Body of pancreas (tissue), 4 donors: Measurements from ENCODE around the gene MYRIP. TPM values are rescaled to one million over a fixed set of nuclear protein-coding genes. Genes with fewer than 3 reads are reported as not detected.

Experiments
- ATAC-seq: fragments of 150-250 bp; one replicate; pipeline ENCODE4 v1.9.1; 2016
- DNase-seq, 4 donors: peaks; one replicate each; pipeline ENCODE4 v3.0.0-alpha.2; 2019
- H3K27ac ChIP-seq, 4 donors: fragments of 200-600 bp; sonication (generic); 1 replicate in 3 of 4; 2 replicates in 1 of 4; pipeline versions ENCODE4 v1.5.1 to v1.6.1; 2016 to 2019; ENCODE audit warnings: mild to moderate bottlenecking in 1 of 4, mixed read lengths in 1 of 4, moderate library complexity in 1 of 4
- H3K27me3 ChIP-seq, 2 donors: fragments of 200-600 bp; sonication (generic); one replicate each; pipeline ENCODE4 v1.6.0; 2016; ENCODE audit warnings: mild to moderate bottlenecking in 1 of 2
- H3K36me3 ChIP-seq, 2 donors: fragments of 200-600 bp; sonication (generic); replicated peaks in 1 of 2; 2 replicates each; pipeline ENCODE4 v1.5.1; 2016; ENCODE audit warnings: low read depth in 2 of 2; ENCODE audit not compliant: insufficient read depth in 1 of 2
- H3K4me1 ChIP-seq: fragments of 200-600 bp; sonication (generic); one replicate; pipeline ENCODE4 v1.6.0; 2016
- H3K4me3 ChIP-seq, 2 donors: fragments of 200-600 bp; sonication (generic); 1 replicate in 1 of 2; 2 replicates in 1 of 2; pipeline ENCODE4 v1.5.1; 2016 to 2019
- H3K9me3 ChIP-seq, 3 donors: fragments of 200-600 bp; sonication (generic); 1 replicate in 2 of 3; 2 replicates in 1 of 3; pipeline ENCODE4 v1.5.1; 2016
- POLR2A ChIP-seq, 3 donors: fragments of 450-650 bp; IDR thresholded peaks; one replicate each; pipeline ENCODE4 v1.6.1; 2016; ENCODE audit warnings: antibody characterized with exemption in 3 of 3, mild to moderate bottlenecking in 2 of 3
- WGBS, 2 donors: methylation state at CpG; one replicate each; pipeline ENCODE4 v1.1.5; 2017; 5-methylcytosine and 5-hydroxymethylcytosine counted together
- intact Hi-C: fragments of 100-400 bp; cut with DNase I; formaldehyde crosslinking; loops from one replicate; pipeline ENCODE4 v1.15.1; 2023
- total RNA-seq, 2 donors: library from RNA; depleted of rRNA; stranded (reverse); fragments of >200 nt; gene quantifications; one replicate each; pipeline ENCODE4 v1.1.0, GENCODE V29; 2016
- TF ChIP-seq, protein P1 (sequence below), 7 experiments: fragments of 450-650 bp in 4 of 7; fragments of 200-600 bp in 3 of 7; sonication (generic) in 3 of 7; IDR thresholded peaks; one replicate each; pipeline ENCODE4 v1.5.1; 2016 to 2019; ENCODE audit warnings: antibody characterized with exemption in 7 of 7

Gene MYRIP
- total RNA-seq, 2 donors from 2014 or later = 5.2 to 12.5 TPM

DNA sequence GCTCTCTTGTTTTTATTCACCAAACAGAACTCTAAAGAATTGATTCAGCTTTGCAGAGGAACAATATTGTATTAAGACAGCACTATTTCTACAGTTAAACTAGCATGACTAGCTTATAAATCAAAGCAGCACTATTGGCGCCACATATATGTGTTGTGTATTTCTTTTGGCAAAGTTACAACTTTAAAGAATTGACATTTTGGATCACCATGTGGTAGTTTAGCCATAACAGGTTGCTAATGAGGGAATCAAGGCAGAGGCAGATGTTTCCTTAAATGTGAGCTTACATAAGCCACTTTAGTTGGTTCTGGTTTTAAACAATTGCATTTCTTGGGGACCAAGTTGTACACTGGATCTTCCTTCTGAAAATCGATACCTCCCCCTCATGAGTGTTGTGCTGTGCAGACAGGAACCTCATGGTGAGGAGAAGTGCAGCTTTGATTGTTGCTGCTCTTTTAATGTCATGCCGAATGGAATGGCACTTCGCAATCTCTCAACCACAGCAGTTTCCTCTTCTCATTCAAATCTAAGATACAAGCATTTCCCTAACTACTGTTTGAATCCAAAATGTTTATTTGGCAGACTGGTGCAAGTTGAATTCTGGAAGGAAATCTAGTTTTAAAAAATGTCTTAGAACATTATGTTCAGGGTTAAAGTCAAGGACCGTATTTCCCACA, 151.2 kb downstream of the MYRIP start:
- peak; percentile 47 for ATAC-seq
- no peaks in the 10 kb centered on the region for H3K36me3 ChIP-seq
- H3K4me3 ChIP-seq = no peak overlapping the region
- H3K27me3 ChIP-seq = no peaks in the 10 kb centered on the region
- TF ChIP-seq, protein P1, sequence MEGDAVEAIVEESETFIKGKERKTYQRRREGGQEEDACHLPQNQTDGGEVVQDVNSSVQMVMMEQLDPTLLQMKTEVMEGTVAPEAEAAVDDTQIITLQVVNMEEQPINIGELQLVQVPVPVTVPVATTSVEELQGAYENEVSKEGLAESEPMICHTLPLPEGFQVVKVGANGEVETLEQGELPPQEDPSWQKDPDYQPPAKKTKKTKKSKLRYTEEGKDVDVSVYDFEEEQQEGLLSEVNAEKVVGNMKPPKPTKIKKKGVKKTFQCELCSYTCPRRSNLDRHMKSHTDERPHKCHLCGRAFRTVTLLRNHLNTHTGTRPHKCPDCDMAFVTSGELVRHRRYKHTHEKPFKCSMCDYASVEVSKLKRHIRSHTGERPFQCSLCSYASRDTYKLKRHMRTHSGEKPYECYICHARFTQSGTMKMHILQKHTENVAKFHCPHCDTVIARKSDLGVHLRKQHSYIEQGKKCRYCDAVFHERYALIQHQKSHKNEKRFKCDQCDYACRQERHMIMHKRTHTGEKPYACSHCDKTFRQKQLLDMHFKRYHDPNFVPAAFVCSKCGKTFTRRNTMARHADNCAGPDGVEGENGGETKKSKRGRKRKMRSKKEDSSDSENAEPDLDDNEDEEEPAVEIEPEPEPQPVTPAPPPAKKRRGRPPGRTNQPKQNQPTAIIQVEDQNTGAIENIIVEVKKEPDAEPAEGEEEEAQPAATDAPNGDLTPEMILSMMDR (IDR thresholded peaks at IDR 0.05) = no peak
- no peak for TF ChIP-seq POLR2A (IDR thresholded peaks at IDR 0.05)
- H3K9me3 ChIP-seq = no peaks in the 10 kb centered on the region
- peak overlapping the region in 3 of 4 donors; percentile 40 to 62 (median 59) for H3K27ac ChIP-seq
- 44 to 51% methylated on average over 5 of the region's 5 CpGs for WGBS, 2 donors
- DNase-seq = no peak
- H3K4me1 ChIP-seq = peaks cover 29% of the 10 kb centered on the region
- intact Hi-C loops = no loop called here

DNA sequence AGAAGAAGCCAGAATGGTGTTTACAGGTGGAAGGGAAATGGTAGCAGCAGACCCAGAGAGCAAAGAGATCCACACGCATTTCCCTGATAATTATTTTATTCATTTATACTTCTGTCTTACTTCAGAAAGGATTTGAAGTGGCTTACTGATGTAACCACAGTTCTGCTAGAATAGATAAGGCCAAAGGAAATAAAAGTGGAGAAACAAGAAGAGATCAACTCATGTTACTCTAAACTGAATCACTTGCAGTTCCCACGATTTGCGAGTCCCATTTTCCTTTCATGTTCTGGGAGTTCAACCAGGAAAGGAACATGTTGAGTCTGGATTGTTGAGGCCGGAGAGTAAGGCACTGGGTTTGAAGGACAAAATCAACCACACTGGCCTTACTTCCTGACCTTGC, 151.8 kb downstream of the MYRIP start:
- Histone ChIP-seq H3K9me3 (no peaks in the 10 kb centered on the region), H3K27ac (peak overlapping the region in 3 of 4 donors; percentile 40 to 62 (median 59)), H3K36me3 (no peaks in the 10 kb centered on the region), H3K4me3 (no peak overlapping the region), H3K4me1 (peaks cover 34% of the 10 kb centered on the region), H3K27me3 (no peaks in the 10 kb centered on the region)
- no peak for ATAC-seq
- DNase-seq = no peak
- 56 to 69% methylated on average over 4 of the region's 4 CpGs for WGBS, 2 donors
- intact Hi-C loops = no loop called here
- TF ChIP-seq POLR2A (IDR thresholded peaks at IDR 0.05) = no peak
- TF ChIP-seq, protein P1 (IDR thresholded peaks at IDR 0.05) = no peak

DNA sequence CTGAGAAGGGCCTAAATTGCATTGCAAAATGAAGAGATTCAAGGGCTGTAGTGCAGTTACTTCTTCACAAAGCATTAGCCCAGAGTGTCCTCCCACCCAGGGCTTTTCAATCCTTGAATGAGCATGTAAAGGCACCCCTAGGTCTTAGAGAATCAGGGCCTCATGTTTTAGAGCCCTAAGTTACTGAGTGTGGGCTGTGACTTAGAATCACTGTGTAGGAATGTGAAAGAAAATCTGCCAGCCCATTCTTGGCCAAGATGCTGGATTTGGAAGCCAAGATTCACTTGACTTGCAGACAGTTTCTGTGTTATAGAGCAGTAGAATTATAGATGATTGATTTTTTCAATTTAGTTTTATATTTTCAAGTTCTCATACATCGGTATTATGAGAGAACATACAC, 153.2 kb downstream of the MYRIP start:
- TF ChIP-seq, protein P1 (IDR thresholded peaks at IDR 0.05) = no peak
- no peak for TF ChIP-seq POLR2A (IDR thresholded peaks at IDR 0.05)
- 56 to 61% methylated on average over 1 of the region's 1 CpG for WGBS, 2 donors
- DNase-seq = peak in 2 of 4 donors; percentile 12 to 24
- Histone ChIP-seq H3K36me3 (no peaks in the 10 kb centered on the region), H3K4me3 (no peak overlapping the region), H3K27ac (no peak overlapping the region), H3K4me1 (peaks cover 36% of the 10 kb centered on the region), H3K9me3 (no peaks in the 10 kb centered on the region), H3K27me3 (no peaks in the 10 kb centered on the region)
- intact Hi-C loops = no loop called here
- ATAC-seq = no peak

DNA sequence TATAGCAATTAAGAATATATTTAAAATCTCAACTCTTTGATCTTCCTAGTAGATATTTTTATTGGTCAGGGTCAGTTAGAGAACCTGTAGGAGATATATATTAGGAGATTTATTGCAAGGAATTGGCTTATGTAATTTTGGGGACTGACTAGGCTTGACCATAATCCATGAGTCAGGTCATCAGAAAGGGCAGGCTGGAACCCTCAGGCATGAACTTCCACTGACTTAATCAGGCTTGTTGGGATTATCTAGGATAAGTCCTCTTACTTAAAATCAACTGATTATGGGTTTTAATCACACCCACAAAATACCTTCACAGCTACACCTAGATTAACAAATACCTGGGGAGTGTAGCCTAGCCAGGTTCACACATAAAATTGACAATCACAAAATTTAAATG, 156.1 kb downstream of the MYRIP start:
- H3K9me3 ChIP-seq = peaks cover 0 to 5% (median 0%) of the 10 kb centered on the region in 3 donors
- H3K27ac ChIP-seq = peak overlapping the region in 1 of 4 donors; percentile 28
- peaks cover 31% of the 10 kb centered on the region for H3K4me1 ChIP-seq
- no peak for TF ChIP-seq POLR2A (IDR thresholded peaks at IDR 0.05)
- TF ChIP-seq, protein P1 (IDR thresholded peaks at IDR 0.05) = no peak
- no peak overlapping the region for H3K4me3 ChIP-seq
- ATAC-seq (no peak), DNase-seq (no peak)
- no peaks in the 10 kb centered on the region for H3K27me3 ChIP-seq
- intact Hi-C loops = no loop called here
- no peaks in the 10 kb centered on the region for H3K36me3 ChIP-seq

DNA sequence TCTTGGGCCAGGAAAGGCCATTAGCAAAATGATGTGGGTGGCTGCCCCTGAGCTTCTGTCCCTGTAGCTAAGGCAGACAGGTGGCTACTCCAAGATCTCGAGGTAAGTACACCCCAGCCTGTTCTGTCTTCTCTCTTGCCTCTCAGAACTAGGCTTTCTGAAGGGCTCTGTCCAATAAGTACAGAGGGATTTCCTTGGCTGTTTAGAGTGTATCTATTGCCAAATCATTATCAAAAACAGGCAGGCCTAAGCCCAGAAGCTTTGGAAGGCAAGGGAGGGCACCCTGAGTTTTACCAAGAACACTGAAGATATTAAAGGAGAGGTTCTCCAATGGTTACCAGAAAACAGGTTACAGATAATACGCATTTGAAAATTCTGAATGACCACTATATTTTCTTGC, 156.6 kb downstream of the MYRIP start:
- Histone ChIP-seq H3K27me3 (no peaks in the 10 kb centered on the region), H3K4me3 (no peak overlapping the region), H3K4me1 (peaks cover 31% of the 10 kb centered on the region), H3K27ac (peak overlapping the region in 2 of 4 donors; percentile 13 to 28), H3K36me3 (no peaks in the 10 kb centered on the region), H3K9me3 (peaks cover 0 to 5% (median 0%) of the 10 kb centered on the region in 3 donors)
- TF ChIP-seq, protein P1 (IDR thresholded peaks at IDR 0.05) = no peak
- TF ChIP-seq POLR2A (IDR thresholded peaks at IDR 0.05) = no peak
- intact Hi-C loops = no loop called here
- ATAC-seq (peak; percentile 15), DNase-seq (no peak)
- WGBS, 2 donors = 52 to 53% methylated on average over 2 of the region's 2 CpGs
